Bronchial epithelial cell (primary cell): ENCODE results near the gene MYO1H. TPM values are rescaled to one million over a fixed set of nuclear protein-coding genes. Genes with fewer than 3 reads are reported as not detected.
A peak's percentile ranks its signal among the peaks of the same experiment; 100 is the strongest.

ENCODE experiments used
- DNase-seq: peaks from one replicate; pipeline ENCODE4 v3.0.0-alpha.2; 2010; ENCODE audit warnings: low read depth
- FAIRE-seq: peaks from 2 replicates; lab custom pipeline; 2011; peaks lifted over from hg19 to GRCh38; lab: Jason Lieb, UNC
- H3K27me3 ChIP-seq: 2 replicates; pipeline ENCODE4 v1.5.1; 2011; ENCODE audit warnings: low read length; ENCODE audit not compliant: control insufficient read depth, insufficient read depth
- H3K36me3 ChIP-seq: 2 replicates; pipeline ENCODE4 v1.5.1; 2011; ENCODE audit warnings: low read length; ENCODE audit not compliant: control insufficient read depth, insufficient read depth
- H3K4me3 ChIP-seq: 2 replicates; pipeline ENCODE4 v1.5.1; 2011; ENCODE audit warnings: mild to moderate bottlenecking, low read depth, low read length, control low read depth
- CTCF ChIP-seq: IDR thresholded peaks from 2 replicates; pipeline ENCODE4 v1.5.1; 2011; ENCODE audit warnings: mild to moderate bottlenecking, moderate library complexity, low read length, control low read depth, inconsistent platforms; ENCODE audit not compliant: insufficient read depth, severe bottlenecking
- total RNA-seq: library from RNA; depleted of rRNA; stranded (reverse); fragments of >200 nt; gene quantifications from 2 replicates; pipeline ENCODE4 v1.2.1, GENCODE V29; 2014

MYO1H gene
- total RNA-seq, 1 donor from 2014 or later: not detected

GRCh38 chr12:109378569-109378968, 30.9 kb downstream of the MYO1H start:
- DNase-seq (no peak), FAIRE-seq (no peak)
- H3K27me3 ChIP-seq: no peaks in the 10 kb centered on the region
- H3K4me3 ChIP-seq: no peak overlapping the region
- H3K36me3 ChIP-seq: no peaks in the 10 kb centered on the region
- TF ChIP-seq CTCF: no peak

GRCh38 chr12:109382031-109382430, 34.3 kb downstream of the MYO1H start:
- no peaks in the 10 kb centered on the region for H3K36me3 ChIP-seq
- no peak for FAIRE-seq

GRCh38 chr12:109383240-109383639, 35.5 kb downstream of the MYO1H start:
- Histone ChIP-seq H3K4me3 (no peak overlapping the region), H3K27me3 (peaks cover 2% of the 10 kb centered on the region), H3K36me3 (no peaks in the 10 kb centered on the region)
- FAIRE-seq: no peak
- DNase-seq: no peak
- no peak for TF ChIP-seq CTCF

More at GRCh38 chr12:109382031-109382430, 34.3 kb downstream of the MYO1H start:
- Histone ChIP-seq H3K4me3 (no peak overlapping the region), H3K27me3 (peaks cover 2% of the 10 kb centered on the region)
- no peak for DNase-seq
- no peak for TF ChIP-seq CTCF

GRCh38 chr12:109385339-109386058, 37.8 kb downstream of the MYO1H start:
- FAIRE-seq (no peak), DNase-seq (peak; percentile 65)
- Histone ChIP-seq H3K27me3 (peaks cover 2% of the 10 kb centered on the region), H3K4me3 (no peak overlapping the region), H3K36me3 (no peaks in the 10 kb centered on the region)
- peak; percentile 48 for TF ChIP-seq CTCF

GRCh38 chr12:109386059-109386433, 38.3 kb downstream of the MYO1H start:
- no peak for TF ChIP-seq CTCF
- H3K4me3 ChIP-seq: no peak overlapping the region
- H3K27me3 ChIP-seq: peaks cover 2% of the 10 kb centered on the region
- H3K36me3 ChIP-seq: no peaks in the 10 kb centered on the region
- FAIRE-seq (no peak), DNase-seq (no peak)
